Mesenchymal stem cell (in vitro differentiated cells and primary cell): ENCODE measurements around the gene NPHP1.
A peak's percentile ranks its signal among the peaks of the same experiment; 100 is the strongest.

Experiments used
- DNase-seq: peaks from one replicate; pipeline ENCODE4 v3.0.0-alpha.2; 2013
- H2AFZ ChIP-seq: one replicate; pipeline ENCODE4 v1.6.1; 2013; ENCODE audit warnings: low read depth, mild to moderate bottlenecking, control low read depth, inconsistent platforms, low read length, moderate library complexity
- H2AK5ac ChIP-seq: 2 replicates; pipeline ENCODE4 v1.6.1; 2013; ENCODE audit warnings: low read length, moderate library complexity, mild to moderate bottlenecking, inconsistent platforms; ENCODE audit not compliant: severe bottlenecking
- H2BK120ac ChIP-seq: one replicate; pipeline ENCODE4 v1.6.1; 2013; ENCODE audit warnings: low read depth, mild to moderate bottlenecking, inconsistent platforms, low read length, moderate library complexity
- H2BK12ac ChIP-seq, 2 experiments: one replicate each; pipeline ENCODE4 v1.6.1; 2013; ENCODE audit warnings: inconsistent platforms in 2 of 2, low read length in 2 of 2, mild to moderate bottlenecking in 2 of 2, moderate library complexity in 2 of 2, control low read depth in 1 of 2
- H2BK15ac ChIP-seq: one replicate; pipeline ENCODE4 v1.6.1; 2013; ENCODE audit warnings: mild to moderate bottlenecking, low read depth, inconsistent platforms; ENCODE audit not compliant: poor library complexity, severe bottlenecking
- H2BK5ac ChIP-seq: 2 replicates; pipeline ENCODE4 v1.6.1; 2013; ENCODE audit warnings: low read depth, mild to moderate bottlenecking, low read length, control low read depth, inconsistent platforms; ENCODE audit not compliant: poor library complexity, severe bottlenecking
- H3K14ac ChIP-seq, 2 experiments: one replicate each; pipeline ENCODE4 v1.6.1; 2013; ENCODE audit warnings: inconsistent platforms in 2 of 2, low read length in 2 of 2, control low read depth in 1 of 2, mild to moderate bottlenecking in 1 of 2, moderate library complexity in 1 of 2
- H3K18ac ChIP-seq, 2 experiments: one replicate each; pipeline ENCODE4 v1.6.1; 2013; ENCODE audit warnings: inconsistent platforms in 2 of 2, low read length in 2 of 2, control low read depth in 1 of 2, low read depth in 1 of 2, mild to moderate bottlenecking in 1 of 2
- H3K23ac ChIP-seq, 2 experiments: one replicate each; pipeline ENCODE4 v1.6.1; 2013; ENCODE audit warnings: inconsistent platforms in 2 of 2, low read length in 2 of 2, mild to moderate bottlenecking in 2 of 2, moderate library complexity in 2 of 2, control low read depth in 1 of 2
- H3K27ac ChIP-seq: 2 replicates; pipeline ENCODE4 v1.5.1; 2013; ENCODE audit warnings: mild to moderate bottlenecking, moderate library complexity, low read length, control low read depth, inconsistent platforms; ENCODE audit not compliant: poor library complexity, severe bottlenecking
- H3K27me3 ChIP-seq, 2 experiments: 2 replicates each; pipeline versions ENCODE4 v1.6.1 to v1.7.0; 2013; ENCODE audit warnings: low read length in 2 of 2, mild to moderate bottlenecking in 2 of 2, moderate library complexity in 2 of 2, control low read depth in 1 of 2, inconsistent platforms in 1 of 2; ENCODE audit not compliant: control insufficient read depth in 1 of 2, insufficient read depth in 1 of 2
- H3K36me3 ChIP-seq, 2 experiments: 2 replicates each; pipeline versions ENCODE4 v1.6.1 to v1.7.0; 2013; ENCODE audit warnings: low read length in 2 of 2, control low read depth in 1 of 2, inconsistent platforms in 1 of 2, low read depth in 1 of 2, mild to moderate bottlenecking in 1 of 2; ENCODE audit not compliant: insufficient read depth in 2 of 2, control insufficient read depth in 1 of 2
- H3K4ac ChIP-seq, 2 experiments: one replicate each; pipeline ENCODE4 v1.6.1; 2013; ENCODE audit warnings: inconsistent platforms in 2 of 2, low read length in 2 of 2, mild to moderate bottlenecking in 2 of 2, moderate library complexity in 2 of 2, control low read depth in 1 of 2, low read depth in 1 of 2
- H3K4me1 ChIP-seq: 2 replicates; pipeline ENCODE4 v1.6.1; 2013; ENCODE audit warnings: low read depth, low read length, control low read depth; ENCODE audit not compliant: control insufficient read depth, insufficient read depth
- H3K4me2 ChIP-seq: 2 replicates; pipeline ENCODE4 v1.6.1; 2013; ENCODE audit warnings: low read length, mild to moderate bottlenecking, inconsistent platforms; ENCODE audit not compliant: poor library complexity, severe bottlenecking
- H3K4me3 ChIP-seq, 2 experiments: 2 replicates each; pipeline versions ENCODE4 v1.5.1 to v1.7.0; 2013; ENCODE audit warnings: low read length in 2 of 2, mild to moderate bottlenecking in 2 of 2, control low read depth in 1 of 2, low read depth in 1 of 2; ENCODE audit not compliant: insufficient read depth in 1 of 2
- H3K79me1 ChIP-seq: replicated peaks from 2 replicates; pipeline ENCODE4 v1.6.1; 2013; ENCODE audit warnings: mild to moderate bottlenecking, control low read depth, low read length, inconsistent platforms; ENCODE audit not compliant: poor library complexity, severe bottlenecking
- H3K9ac ChIP-seq: 2 replicates; pipeline ENCODE4 v1.7.0; 2013; ENCODE audit warnings: mild to moderate bottlenecking, low read length, moderate library complexity
- H3K9me3 ChIP-seq: 2 replicates; pipeline ENCODE4 v1.7.0; 2013; ENCODE audit warnings: mild to moderate bottlenecking, low read length; ENCODE audit not compliant: control insufficient read depth
- H4K8ac ChIP-seq: one replicate; pipeline ENCODE4 v1.6.1; 2013; ENCODE audit warnings: inconsistent platforms, mild to moderate bottlenecking, low read length, moderate library complexity
- H4K91ac ChIP-seq: one replicate; pipeline ENCODE4 v1.6.1; 2013; ENCODE audit warnings: mild to moderate bottlenecking, low read length, inconsistent platforms
- WGBS: methylation state at CpG from one replicate; pipeline ENCODE4 v1.1.7; 2013; ENCODE audit warnings: mixed read lengths; 5-methylcytosine and 5-hydroxymethylcytosine counted together

Gene NPHP1

GRCh38 chr2:110106642-110107041, 98.2 kb downstream of the NPHP1 start:
- Histone ChIP-seq H3K18ac (no peak overlapping the region), H2AK5ac (no peak overlapping the region), H3K36me3 (peaks cover 0 to 2% of the 10 kb centered on the region in 2 experiments), H4K91ac (no peak overlapping the region), H3K9ac (peak overlapping the region; percentile 56), H3K4ac (no peak overlapping the region), H3K4me3 (no peak overlapping the region), H3K14ac (no peak overlapping the region), H2BK5ac (no peak overlapping the region), H3K4me2 (no peak overlapping the region), H3K27ac (peak overlapping the region; percentile 37), H3K4me1 (peaks cover 30% of the 10 kb centered on the region), H2BK12ac (no peak overlapping the region), H2BK120ac (no peak overlapping the region), H3K23ac (no peak overlapping the region), H3K27me3 (no peaks in the 10 kb centered on the region), H3K9me3 (no peaks in the 10 kb centered on the region), H3K79me1 (no peaks in the 10 kb centered on the region), H2BK15ac (peak overlapping the region; percentile 62), H4K8ac (no peak overlapping the region), H2AFZ (no peak overlapping the region)
- DNase-seq: peak; percentile 95
- WGBS: 52% methylated on average over 6 of the region's 6 CpGs

GRCh38 chr2:110105608-110106467, 99.0 kb downstream of the NPHP1 start:
- Histone ChIP-seq H2AFZ (no peak overlapping the region), H2BK5ac (peak overlapping the region; percentile 39), H4K8ac (peak overlapping the region; percentile 81), H3K4me2 (no peak overlapping the region), H3K4ac (no peak overlapping the region), H2BK15ac (no peak overlapping the region), H3K4me1 (peaks cover 32% of the 10 kb centered on the region), H3K27me3 (no peaks in the 10 kb centered on the region), H4K91ac (peak overlapping the region; percentile 43), H3K9ac (peak overlapping the region; percentile 56), H3K9me3 (no peaks in the 10 kb centered on the region), H3K18ac (peak overlapping the region in 1 of 2 experiments; percentile 15), H2BK12ac (peak overlapping the region in 1 of 2 experiments; percentile 8), H3K79me1 (no peaks in the 10 kb centered on the region), H3K23ac (no peak overlapping the region), H2AK5ac (peak overlapping the region; percentile 0), H3K36me3 (peaks cover 0 to 2% of the 10 kb centered on the region in 2 experiments), H3K14ac (no peak overlapping the region), H3K4me3 (no peak overlapping the region), H2BK120ac (peak overlapping the region; percentile 29), H3K27ac (peak overlapping the region; percentile 87)
- WGBS: 16% methylated on average over 5 of the region's 8 CpGs
- DNase-seq: peak; percentile 63

- H3K18ac ChIP-seq: peak overlapping the region; percentile 31 to 76
- H2BK15ac ChIP-seq: no peak overlapping the region
- peaks cover 37% of the 10 kb centered on the region for H3K4me1 ChIP-seq
- no peak overlapping the region for H3K4me2 ChIP-seq
- peak overlapping the region in 1 of 2 experiments; percentile 89 for H2BK12ac ChIP-seq
- peak overlapping the region in 1 of 2 experiments; percentile 22 for H3K4ac ChIP-seq
- peak overlapping the region; percentile 94 for H2AK5ac ChIP-seq
- H3K4me3 ChIP-seq: no peak overlapping the region
- peak overlapping the region; percentile 43 for H4K8ac ChIP-seq
- peak overlapping the region in 1 of 2 experiments; percentile 19 for H3K14ac ChIP-seq
- H3K9ac ChIP-seq: peak overlapping the region; percentile 56
- peak overlapping the region; percentile 12 for H2BK5ac ChIP-seq
- H3K36me3 ChIP-seq: peaks cover 0 to 2% of the 10 kb centered on the region in 2 experiments
- H3K27me3 ChIP-seq: no peaks in the 10 kb centered on the region
- no peaks in the 10 kb centered on the region for H3K79me1 ChIP-seq
- no peak overlapping the region for H2AFZ ChIP-seq
- no peaks in the 10 kb centered on the region for H3K9me3 ChIP-seq
- H3K23ac ChIP-seq: no peak overlapping the region
- 83% methylated on average over 4 of the region's 4 CpGs for WGBS
- H3K27ac ChIP-seq: peak overlapping the region; percentile 87
- peak overlapping the region; percentile 73 for H4K91ac ChIP-seq
- H2BK120ac ChIP-seq: peak overlapping the region; percentile 29
- DNase-seq: no peak
These were observed 99.6 kb downstream of the NPHP1 start for GRCh38 chr2:110105183-110105582.

GRCh38 chr2:110104025-110104771, 100.6 kb downstream of the NPHP1 start:
- peak overlapping the region; percentile 93 for H2AK5ac ChIP-seq
- WGBS: 97% methylated on average over 10 of the region's 10 CpGs
- H3K27me3 ChIP-seq: no peaks in the 10 kb centered on the region
- H3K18ac ChIP-seq: peak overlapping the region; percentile 38 to 64
- H2BK12ac ChIP-seq: peak overlapping the region; percentile 73 to 91
- no peak for DNase-seq
- H2AFZ ChIP-seq: no peak overlapping the region
- H2BK5ac ChIP-seq: peak overlapping the region; percentile 24
- H3K4me3 ChIP-seq: no peak overlapping the region
- peak overlapping the region; percentile 42 for H4K8ac ChIP-seq
- H3K36me3 ChIP-seq: peaks cover 0 to 2% of the 10 kb centered on the region in 2 experiments
- no peak overlapping the region for H3K14ac ChIP-seq
- no peak overlapping the region for H2BK120ac ChIP-seq
- peaks cover 40% of the 10 kb centered on the region for H3K4me1 ChIP-seq
- H2BK15ac ChIP-seq: peak overlapping the region; percentile 52
- H3K23ac ChIP-seq: no peak overlapping the region
- no peak overlapping the region for H3K4me2 ChIP-seq
- H4K91ac ChIP-seq: peak overlapping the region; percentile 83
- H3K9me3 ChIP-seq: no peaks in the 10 kb centered on the region
- H3K27ac ChIP-seq: peak overlapping the region; percentile 90
- H3K79me1 ChIP-seq: no peaks in the 10 kb centered on the region
- H3K4ac ChIP-seq: peak overlapping the region in 1 of 2 experiments; percentile 6
- no peak overlapping the region for H3K9ac ChIP-seq
